Spleen (tissue), 11 donors: ENCODE results near the gene LRCH4. TPM values are rescaled to one million over a fixed set of nuclear protein-coding genes. Genes with fewer than 3 reads are reported as not detected.

ENCODE experiments used
- DNase-seq: peaks from one replicate; pipeline ENCODE4 v3.0.0-alpha.2; 2020
- H3K27ac ChIP-seq, 8 donors: fragments of 200-600 bp; sonication (generic) in 7 of 8; 1 replicate in 4 of 8; 2 replicates in 4 of 8; pipeline versions ENCODE4 v1.5.0 to v1.8.0; 2016 to 2021; ENCODE audit warnings: inconsistent platforms in 4 of 8, mild to moderate bottlenecking in 4 of 8, moderate library complexity in 1 of 8
- H3K27me3 ChIP-seq, 7 donors: fragments of 200-600 bp; sonication (generic) in 6 of 7; replicated peaks in 1 of 7; 1 replicate in 4 of 7; 2 replicates in 3 of 7; pipeline versions ENCODE4 v1.5.0 to v1.8.0; 2016 to 2021; ENCODE audit warnings: inconsistent platforms in 3 of 7, mild to moderate bottlenecking in 1 of 7
- H3K36me3 ChIP-seq, 6 donors: fragments of 200-600 bp; sonication (generic) in 5 of 6; 1 replicate in 4 of 6; 2 replicates in 2 of 6; pipeline versions ENCODE4 v1.5.0 to v1.8.0; 2016 to 2021; ENCODE audit warnings: inconsistent platforms in 2 of 6
- H3K4me1 ChIP-seq, 6 donors: fragments of 200-600 bp; sonication (generic) in 5 of 6; 1 replicate in 3 of 6; 2 replicates in 3 of 6; pipeline versions ENCODE4 v1.5.0 to v1.8.0; 2016 to 2021; ENCODE audit warnings: inconsistent platforms in 3 of 6
- H3K4me3 ChIP-seq, 8 donors: fragments of 200-600 bp; sonication (generic) in 7 of 8; 1 replicate in 4 of 8; 2 replicates in 4 of 8; pipeline versions ENCODE4 v1.5.0 to v1.8.0; 2016 to 2021; ENCODE audit warnings: inconsistent platforms in 4 of 8, mild to moderate bottlenecking in 4 of 8, moderate library complexity in 2 of 8
- H3K9me3 ChIP-seq, 8 donors: fragments of 200-600 bp; sonication (generic) in 7 of 8; 1 replicate in 4 of 8; 2 replicates in 4 of 8; pipeline versions ENCODE4 v1.5.0 to v1.8.0; 2016 to 2021; ENCODE audit warnings: inconsistent platforms in 4 of 8
- CTCF ChIP-seq, 11 experiments: fragments of 200-600 bp in 7 of 11; fragments of 450-650 bp in 4 of 11; sonication (generic) in 4 of 11; IDR thresholded peaks in 8 of 11; conservative IDR thresholded peaks in 3 of 11; 1 replicate in 7 of 11; 2 replicates in 4 of 11; pipeline versions ENCODE4 v1.4.0 to v1.8.0; 2016 to 2021; ENCODE audit warnings: antibody characterized with exemption in 11 of 11, inconsistent platforms in 4 of 11, mild to moderate bottlenecking in 1 of 11
- POLR2A ChIP-seq, 3 donors: fragments of 450-650 bp; IDR thresholded peaks; one replicate each; pipeline ENCODE4 v1.5.1; 2017; ENCODE audit warnings: antibody characterized with exemption in 3 of 3, mild to moderate bottlenecking in 1 of 3
- POLR2AphosphoS5 ChIP-seq, 3 donors: sonication (generic); formaldehyde crosslinking; IDR thresholded peaks; one replicate each; pipeline ENCODE4 v1.5.1; 2017; ENCODE audit warnings: antibody characterized with exemption in 3 of 3
- WGBS, 5 donors: extraction: QIAGEN DNeasy Blood & Tissue Kit in 3 of 5; methylation state at CpG; one replicate each; pipeline versions ENCODE4 v1.1.5 to v1.1.7; 2013 to 2018; 5-methylcytosine and 5-hydroxymethylcytosine counted together
- intact Hi-C: fragments of 100-400 bp; cut with DNase I; formaldehyde crosslinking; loops from one replicate; pipeline ENCODE4 v1.15.0; 2023; ENCODE audit warnings: low total_unique reads
- polyA plus RNA-seq, 3 donors: library from polyadenylated mRNA; stranded (reverse); fragments of 200-250 nt; gene quantifications; one replicate each; pipeline ENCODE4 v1.2.1, GENCODE V29; 2013
- total RNA-seq, 7 donors: library from RNA; depleted of rRNA in 3 of 7; stranded (reverse); fragments of >200 nt in 3 of 7; fragmentation: NEBNext Ultra II Directional in 4 of 7; extraction: Animal tissue kit (Norgen Biotek cat#: 25700) in 4 of 7; gene quantifications; one replicate each; pipeline versions ENCODE4 v1.1.0 to v1.2.1, GENCODE V29; 2016 to 2021
- donor health status: healthy with polysubstance abuse.
- donor health status: DM: no; HTN: no; CAD: no; lungs with moderate emphysema.
- donor health status: DM: no; HTN: no; CAD: no.
- donor health status: Bipolar disorder and iron deficiency.
- donor health status: healthy.
- donor health status: DM: no; HTN: no; CAD: no.
- donor health status: DM: yes; HTN: yes; CAD: no.

LRCH4 gene
- total and polyA plus RNA-seq, 10 donors = 145 to 333 (median 197) TPM

DNA sequence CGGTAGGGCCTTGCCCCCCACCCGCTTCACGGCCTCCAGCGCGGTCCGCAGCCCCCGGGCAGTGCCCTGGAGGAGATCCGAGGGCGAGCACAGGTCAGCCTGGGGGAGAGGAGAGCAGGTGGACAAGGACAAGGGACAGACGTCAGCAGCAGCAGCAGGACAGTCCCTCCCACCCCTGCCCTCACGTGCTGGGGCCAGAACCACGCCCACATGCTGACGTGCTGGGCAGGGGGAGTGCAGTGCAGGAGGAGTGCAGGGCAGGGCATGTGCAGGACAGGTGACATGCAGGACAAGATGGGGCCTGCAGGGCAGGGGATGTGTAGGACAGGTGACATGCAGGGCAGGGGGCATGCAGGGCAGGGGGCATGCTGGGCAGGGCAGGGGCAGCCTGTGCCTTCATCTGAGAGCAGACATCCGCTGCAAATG lies 10.7 kb downstream of the LRCH4 start:
- Histone ChIP-seq H3K4me3 (no peak overlapping the region), H3K4me1 (peaks cover 2 to 31% (median 12%) of the 10 kb centered on the region in 6 donors), H3K27ac (no peak overlapping the region), H3K36me3 (peaks cover 8 to 87% (median 78%) of the 10 kb centered on the region in 6 donors), H3K27me3 (peaks cover 0 to 9% (median 0%) of the 10 kb centered on the region in 7 donors), H3K9me3 (no peaks in the 10 kb centered on the region)
- peak; percentile 49 to 71 (median 55) for TF ChIP-seq POLR2AphosphoS5 (IDR thresholded peaks at IDR 0.05)
- TF ChIP-seq CTCF (IDR thresholded peaks at IDR 0.05 in 8 of 11, conservative IDR thresholded peaks at IDR 0.05 in 3 of 11) = no peak
- intact Hi-C loops = no loop called here
- WGBS, 5 donors = 76 to 86% (median 84%) methylated on average over 6 to 14 of the region's 14 CpGs
- DNase-seq = no peak

DNA sequence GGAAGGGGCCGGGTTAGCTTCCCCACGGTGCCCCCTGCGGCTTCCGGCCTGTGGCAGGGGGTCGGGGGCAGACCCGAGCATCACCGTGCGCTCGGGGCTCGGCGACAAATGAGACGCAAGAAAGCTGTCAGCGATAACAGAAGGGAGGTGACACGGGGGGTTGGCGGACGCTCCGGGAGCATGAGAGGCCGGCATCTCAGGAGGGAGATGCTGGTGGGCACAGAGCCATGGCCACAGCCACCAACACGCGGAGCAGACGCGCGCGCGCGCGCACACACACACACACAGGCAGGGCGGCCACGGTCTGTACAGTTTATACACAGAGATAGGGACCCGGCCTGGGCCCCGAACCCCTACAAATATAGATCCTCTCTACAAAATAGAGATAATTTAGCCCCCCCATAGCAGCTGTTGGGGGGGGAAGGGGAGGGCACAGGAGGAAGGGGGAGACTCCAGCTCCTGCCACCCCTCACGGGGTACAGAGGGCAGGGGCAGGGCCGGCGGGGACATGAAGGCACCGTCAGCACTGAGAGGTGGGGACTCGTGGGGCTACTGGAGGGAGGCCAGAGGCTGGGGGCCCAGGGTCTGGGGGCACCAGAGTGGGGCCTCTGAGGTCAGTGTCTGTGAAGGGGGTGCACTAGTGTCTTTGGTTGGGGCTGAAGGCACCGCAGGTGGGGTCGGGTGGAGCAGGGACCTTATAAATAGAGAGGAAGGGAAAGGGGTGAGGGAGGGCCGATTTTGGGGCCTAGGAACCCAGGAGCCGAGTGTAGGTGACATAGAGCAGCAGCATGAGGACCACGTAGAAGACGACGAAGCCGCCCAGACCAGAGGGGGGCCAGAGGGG lies 11.3 kb downstream of the LRCH4 start:
- DNase-seq = no peak
- intact Hi-C loops = no loop called here
- H3K9me3 ChIP-seq = no peaks in the 10 kb centered on the region
- H3K36me3 ChIP-seq = peaks cover 5 to 80% (median 72%) of the 10 kb centered on the region in 6 donors
- 90 to 94% (median 91%) methylated on average over 43 to 44 of the region's 44 CpGs for WGBS, 5 donors
- TF ChIP-seq POLR2A (IDR thresholded peaks at IDR 0.05) (no peak), CTCF (IDR thresholded peaks at IDR 0.05 in 8 of 11, conservative IDR thresholded peaks at IDR 0.05 in 3 of 11) (no peak), POLR2AphosphoS5 (IDR thresholded peaks at IDR 0.05) (peak in 2 of 3 donors; percentile 30 to 60)
- no peak overlapping the region for H3K27ac ChIP-seq
- peaks cover 0 to 15% (median 0%) of the 10 kb centered on the region in 7 donors for H3K27me3 ChIP-seq
- no peak overlapping the region for H3K4me3 ChIP-seq
- peaks cover 8 to 37% (median 18%) of the 10 kb centered on the region in 6 donors for H3K4me1 ChIP-seq

GRCh38 chr7:100573691-100574361 lies 12.1 kb downstream of the LRCH4 start, which contains the start of gene SAP25:
Gene SAP25, minus strand, starts transcription at chr7:100573900. Its CDS starts 158 bp downstream, at chr7:100573742.
- intact Hi-C loops = no loop called here
- TF ChIP-seq POLR2AphosphoS5 (IDR thresholded peaks at IDR 0.05) (peak; percentile 26 to 78 (median 43)), POLR2A (IDR thresholded peaks at IDR 0.05) (no peak)
- peaks cover 5 to 73% (median 65%) of the 10 kb centered on the region in 6 donors for H3K36me3 ChIP-seq

DNA sequence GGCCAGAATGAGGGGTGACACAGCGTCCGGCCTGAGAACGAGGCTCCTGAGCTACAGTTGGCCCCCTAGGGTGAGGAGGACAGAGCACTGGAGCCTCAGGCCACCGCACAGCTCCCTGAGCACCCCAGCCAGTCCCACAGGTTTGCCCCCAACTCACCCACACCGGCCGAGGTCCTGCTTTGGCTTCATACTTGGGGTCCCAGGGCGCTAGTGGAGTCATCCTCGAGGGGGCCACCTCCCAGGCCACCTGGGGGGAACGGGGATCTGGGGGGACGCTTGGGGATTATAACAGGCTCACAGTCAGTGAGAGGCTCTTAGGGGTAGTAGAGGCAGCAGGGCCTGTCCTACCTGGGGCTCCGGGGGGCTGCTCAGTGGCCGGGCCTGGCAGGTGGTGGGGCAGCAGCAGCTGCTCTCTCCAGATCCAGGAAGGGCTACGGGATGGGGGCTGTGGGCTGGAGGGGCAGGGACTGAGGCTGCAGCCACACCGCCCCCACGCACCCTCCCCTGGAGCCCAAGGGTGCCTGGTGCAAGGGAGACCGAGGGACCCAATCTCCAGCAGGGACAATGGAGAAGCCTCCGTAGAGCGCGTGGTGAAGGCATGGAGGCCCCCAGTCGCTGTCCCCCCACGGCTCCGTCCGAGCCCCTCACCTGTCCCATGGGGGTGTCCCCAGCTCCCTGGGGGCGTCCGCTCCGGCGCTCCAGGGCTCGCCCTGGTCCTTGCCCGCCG lies 12.8 kb downstream of the LRCH4 start:
- intact Hi-C loops = no loop called here
- TF ChIP-seq POLR2AphosphoS5 (IDR thresholded peaks at IDR 0.05) = peak in 2 of 3 donors; percentile 2 to 49
- no peak for TF ChIP-seq CTCF (IDR thresholded peaks at IDR 0.05 in 8 of 11, conservative IDR thresholded peaks at IDR 0.05 in 3 of 11)
- WGBS, 5 donors = 93 to 95% (median 94%) methylated on average over 9 to 30 of the region's 30 CpGs

More at GRCh38 chr7:100573691-100574361, 12.1 kb downstream of the LRCH4 start, which contains the start of gene SAP25:
- H3K27me3 ChIP-seq = peaks cover 0 to 17% (median 0%) of the 10 kb centered on the region in 7 donors
- no peaks in the 10 kb centered on the region for H3K9me3 ChIP-seq
- H3K27ac ChIP-seq = no peak within 1 kb of the TSS
- H3K4me3 ChIP-seq = no peak within 1 kb of the TSS
- WGBS, 5 donors = 93 to 94% (median 94%) methylated on average over 60 to 70 of the region's 70 CpGs
- peak; percentile 76 for DNase-seq
- H3K4me1 ChIP-seq = peaks cover 8 to 45% (median 26%) of the 10 kb centered on the region in 6 donors

More for the DNA sequence above, 12.8 kb downstream of the LRCH4 start:
- H3K9me3 ChIP-seq = no peaks in the 10 kb centered on the region
- H3K4me1 ChIP-seq = peaks cover 11 to 52% (median 33%) of the 10 kb centered on the region in 6 donors
- H3K27ac ChIP-seq = no peak overlapping the region
- peaks cover 5 to 66% (median 58%) of the 10 kb centered on the region in 6 donors for H3K36me3 ChIP-seq
- H3K27me3 ChIP-seq = peaks cover 0 to 17% (median 0%) of the 10 kb centered on the region in 7 donors
- no peak overlapping the region for H3K4me3 ChIP-seq
- DNase-seq = peak; percentile 74
